ENCODE data around the gene HOPX.
"Not testable (repeated sequence)": the region's sequence is repeated elsewhere in the genome, so short reads cannot be mapped to it uniquely, and the experiment has no call there.

Gene HOPX

DNA sequence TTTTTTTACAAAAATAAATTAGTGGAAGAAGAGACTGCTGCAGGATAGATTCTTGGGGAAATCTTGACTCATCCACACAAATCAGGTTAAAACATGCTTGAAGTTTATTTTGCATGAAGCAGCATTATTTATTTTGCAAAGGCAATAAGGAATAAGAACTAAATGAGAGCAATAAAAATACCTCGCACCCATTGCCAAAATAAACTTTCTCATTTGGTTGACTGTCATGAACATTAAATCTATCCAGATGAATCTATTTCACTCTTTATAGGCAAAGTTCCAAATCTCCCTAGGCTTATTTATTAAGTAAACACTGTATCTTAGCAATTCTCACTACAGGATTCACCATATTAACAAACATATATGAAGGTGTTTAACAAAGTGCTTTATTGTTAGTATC, 58.9 kb downstream of the HOPX start:
- no peak for DNase-seq

GRCh38 chr4:56619816-56620215, 61.3 kb downstream of the HOPX start:
- no peak for DNase-seq

GRCh38 chr4:56619160-56619559, 61.9 kb downstream of the HOPX start:
- no peak for DNase-seq

DNA sequence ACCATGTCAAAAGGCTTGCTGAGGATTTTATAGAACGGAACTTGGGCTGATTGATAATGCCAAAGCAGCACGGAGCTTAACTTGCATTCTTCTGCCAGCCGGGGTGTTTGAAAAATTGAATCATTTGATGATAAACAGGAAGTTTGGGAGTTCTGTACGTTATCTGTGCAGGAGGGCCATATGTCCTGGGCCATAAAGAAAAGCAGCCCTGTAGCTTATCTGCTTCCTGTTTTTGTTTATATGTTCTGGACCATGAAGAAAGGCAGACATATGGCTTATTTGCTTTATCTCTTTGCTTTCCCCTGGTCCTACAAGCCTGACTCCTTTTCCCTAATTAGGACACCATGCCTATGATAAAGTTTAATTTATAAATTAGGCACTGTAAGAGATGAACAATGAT, 62.4 kb downstream of the HOPX start:
- no peak for DNase-seq

DNA sequence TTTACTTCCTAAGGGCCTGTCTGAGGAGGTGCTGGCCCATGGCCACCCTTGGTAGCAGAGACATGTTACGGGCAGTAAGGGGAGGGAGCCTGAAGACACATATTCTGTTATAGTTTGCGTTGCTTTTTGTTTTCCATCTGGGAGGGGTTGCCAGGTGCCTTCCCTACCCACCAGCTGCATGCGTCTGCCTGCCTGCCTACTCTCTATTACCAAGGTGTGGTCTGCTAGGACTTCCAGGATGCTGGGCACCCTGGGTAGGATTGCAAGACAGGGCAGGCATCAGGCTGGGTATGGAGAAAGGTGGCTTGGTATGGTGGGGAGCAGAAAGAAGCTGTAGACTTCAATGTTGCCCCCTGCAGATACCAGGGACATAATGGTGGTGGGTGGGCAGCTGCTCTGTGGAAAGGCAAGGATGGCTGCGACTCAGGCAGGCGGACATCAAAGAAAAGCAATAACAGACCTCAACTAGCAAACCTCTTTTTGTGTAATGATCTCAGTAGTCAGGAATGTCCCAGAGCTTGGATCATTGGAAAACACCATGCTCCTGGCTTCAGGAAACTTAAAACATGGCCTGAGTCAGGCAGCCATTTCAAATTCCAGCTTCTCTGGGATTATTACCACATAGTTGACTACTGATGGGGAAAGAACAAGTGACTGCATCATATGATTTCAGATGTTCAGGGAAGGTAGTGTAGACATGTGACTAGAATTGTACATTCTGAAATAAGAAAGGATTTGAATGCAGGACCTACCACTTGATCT, 67.8 kb downstream of the HOPX start:
- no peak for DNase-seq

GRCh38 chr4:56612282-56612681, 68.8 kb downstream of the HOPX start:
- DNase-seq: no peak

DNA sequence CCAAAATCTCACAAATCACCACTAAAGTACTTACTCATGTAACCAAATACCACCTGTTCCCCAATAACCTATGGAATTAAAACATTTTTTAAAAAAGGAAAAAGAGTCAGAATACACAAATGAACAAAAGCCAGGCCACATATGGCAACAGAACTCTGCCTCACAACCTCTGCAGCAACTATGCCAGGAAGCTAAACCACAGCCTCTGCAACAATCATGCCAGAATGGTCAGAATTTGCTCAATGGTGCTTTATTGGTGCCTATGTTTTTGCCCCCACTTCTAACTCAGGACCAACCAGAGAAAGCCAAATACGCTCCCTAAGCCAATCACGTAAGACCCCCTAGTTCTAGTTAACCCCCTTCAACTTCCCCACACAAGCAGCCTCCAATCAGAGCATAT, 69.6 kb downstream of the HOPX start:
- no peak for DNase-seq

DNA sequence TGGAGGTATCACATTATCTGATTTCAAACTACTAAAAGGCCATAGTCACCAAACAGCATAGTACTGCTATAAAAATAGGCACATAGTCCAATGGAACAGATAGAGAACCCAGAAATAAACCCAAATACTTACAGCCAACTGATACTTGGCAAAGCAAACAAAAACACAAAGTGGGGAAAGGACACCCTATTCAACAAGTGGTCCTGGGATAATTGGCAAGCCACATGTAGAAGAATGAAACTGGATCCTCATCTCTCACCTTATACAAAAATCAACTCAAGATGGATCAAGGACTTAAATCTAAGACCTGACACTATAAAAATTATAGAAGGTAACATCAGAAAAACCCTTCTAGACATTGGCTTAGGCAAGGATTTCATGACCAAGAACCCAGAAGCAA, 70.9 kb downstream of the HOPX start:
- not testable (repeated sequence) for DNase-seq

- DNase-seq: no peak
These were observed 73.2 kb downstream of the HOPX start for GRCh38 chr4:56607926-56608325.

GRCh38 chr4:56606385-56606784, 74.7 kb downstream of the HOPX start:
- no peak for DNase-seq

DNA sequence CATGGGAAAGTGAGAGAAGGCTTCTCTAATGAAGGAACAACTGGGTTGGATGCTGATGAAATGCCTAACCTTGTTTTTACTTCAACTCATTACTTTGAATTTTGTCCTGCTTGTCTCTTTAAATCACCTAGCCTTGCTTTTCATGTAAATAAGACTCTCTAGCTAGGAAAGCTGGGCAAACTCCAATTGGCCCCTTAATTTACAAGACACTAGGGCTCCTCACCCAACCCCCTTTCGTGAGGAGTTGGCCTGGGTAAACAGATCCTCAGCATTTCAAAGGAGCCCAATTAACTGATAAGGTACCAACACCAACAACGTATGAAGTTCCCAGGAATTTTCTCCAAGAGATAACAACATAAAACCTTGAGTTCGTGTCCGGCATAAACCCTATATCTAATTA, 75.6 kb downstream of the HOPX start:
- DNase-seq: not testable (repeated sequence)

GRCh38 chr4:56603297-56603696, 77.8 kb downstream of the HOPX start:
- DNase-seq: no peak
